HG02759 (cell line): ENCODE measurements around the gene DNAAF5.

Source experiments
- ATAC-seq: cut with Tn5 transposase; IDR thresholded peaks from one replicate; pipeline ENCODE4 v1.9.1; 2021; ENCODE audit warnings: mild to moderate bottlenecking, moderate library complexity; ENCODE audit not compliant: unreplicated experiment

The DNAAF5 gene

GRCh38 chr7:763762-764161 is 37.3 kb downstream of the DNAAF5 start:
- ATAC-seq, result no peak

- no peak for ATAC-seq
These were observed 38.9 kb downstream of the DNAAF5 start for GRCh38 chr7:765383-765782.

- no peak for ATAC-seq
These were observed 41.1 kb downstream of the DNAAF5 start for GRCh38 chr7:767580-767940.

GRCh38 chr7:767941-768731 is 41.6 kb downstream of the DNAAF5 start:
- no peak for ATAC-seq

- ATAC-seq, result no peak
These were observed 42.5 kb downstream of the DNAAF5 start for GRCh38 chr7:768881-769504.

- no peak for ATAC-seq
These were observed 43.8 kb downstream of the DNAAF5 start for GRCh38 chr7:770336-770735.

- no peak for ATAC-seq
These were observed 44.3 kb downstream of the DNAAF5 start for GRCh38 chr7:770741-771166.

- no peak for ATAC-seq
These were observed 44.9 kb downstream of the DNAAF5 start for GRCh38 chr7:771234-772004.

- no peak for ATAC-seq
These were observed 45.5 kb downstream of the DNAAF5 start for GRCh38 chr7:772005-772294.

- no peak for ATAC-seq
These were observed 45.9 kb downstream of the DNAAF5 start for GRCh38 chr7:772392-772791.

GRCh38 chr7:772861-773621 is 46.5 kb downstream of the DNAAF5 start:
- no peak for ATAC-seq

GRCh38 chr7:773622-773915 is 47.1 kb downstream of the DNAAF5 start:
- no peak for ATAC-seq

- no peak for ATAC-seq
These were observed 47.9 kb downstream of the DNAAF5 start for GRCh38 chr7:774161-775109.

- no peak for ATAC-seq
These were observed 49.9 kb downstream of the DNAAF5 start for GRCh38 chr7:776381-776780.

- ATAC-seq, result no peak
These were observed 50.7 kb downstream of the DNAAF5 start for GRCh38 chr7:776992-777727.

- no peak for ATAC-seq
These were observed 51.2 kb downstream of the DNAAF5 start for GRCh38 chr7:777728-778078.

- ATAC-seq, result no peak
These were observed 51.9 kb downstream of the DNAAF5 start for GRCh38 chr7:778271-778967.

- ATAC-seq, result no peak
These were observed 52.5 kb downstream of the DNAAF5 start for GRCh38 chr7:778968-779451.

GRCh38 chr7:779480-779879 is 53.0 kb downstream of the DNAAF5 start:
- no peak for ATAC-seq
